Stimulated activated CD8-positive, alpha-beta memory T cell treated with anti-CD3 and anti-CD28 coated beads, Interleukin-7, amount 100 ng/mL, for 1 hour (primary cell): ENCODE data around the gene AIF1.

ENCODE experiments used
- DNase-seq, 2 donors: peaks; one replicate each; pipeline ENCODE4 v3.0.0-alpha.2; 2020; ENCODE audit warnings: low read depth in 2 of 2

AIF1 gene

GRCh38 chr6:31620586-31621319 is 5.7 kb downstream of the AIF1 start, which contains the start of gene PRRC2A:
PRRC2A (plus strand) TSS chr6:31620715; CDS start chr6:31622790, 2,075 bp downstream.
- DNase-seq = peak; percentile 59 to 87

GRCh38 chr6:31621320-31621939 is 6.4 kb downstream of the AIF1 start:
- no peak for DNase-seq

- DNase-seq = no peak
Observed at GRCh38 chr6:31621991-31622390, 7.0 kb downstream of the AIF1 start.

GRCh38 chr6:31622684-31623091 is 7.7 kb downstream of the AIF1 start:
- DNase-seq = no peak

- DNase-seq = no peak
Observed at GRCh38 chr6:31624070-31624469, 9.0 kb downstream of the AIF1 start.

GRCh38 chr6:31626952-31627351 is 11.9 kb downstream of the AIF1 start:
- no peak for DNase-seq

GRCh38 chr6:31627690-31628287 is 12.8 kb downstream of the AIF1 start:
- no peak for DNase-seq

- DNase-seq = no peak
Observed at GRCh38 chr6:31629014-31629413, 14.0 kb downstream of the AIF1 start.

GRCh38 chr6:31630177-31630934 is 15.3 kb downstream of the AIF1 start:
- DNase-seq = no peak

GRCh38 chr6:31631209-31631608 is 16.2 kb downstream of the AIF1 start:
- DNase-seq = no peak

- DNase-seq = no peak
Observed at GRCh38 chr6:31631681-31632278, 16.7 kb downstream of the AIF1 start.

GRCh38 chr6:31632279-31632946 is 17.4 kb downstream of the AIF1 start:
- DNase-seq = no peak

GRCh38 chr6:31633447-31633846 is 18.4 kb downstream of the AIF1 start:
- no peak for DNase-seq

GRCh38 chr6:31634131-31634530 is 19.1 kb downstream of the AIF1 start:
- no peak for DNase-seq

- no peak for DNase-seq
Observed at GRCh38 chr6:31634969-31635575, 20.0 kb downstream of the AIF1 start.

- DNase-seq = no peak
Observed at GRCh38 chr6:31636698-31637596, 21.9 kb downstream of the AIF1 start.

- no peak for DNase-seq
Observed at GRCh38 chr6:31639043-31639442, 24.0 kb downstream of the AIF1 start.

GRCh38 chr6:31639449-31639861 is 24.4 kb downstream of the AIF1 start:
- no peak for DNase-seq

GRCh38 chr6:31640612-31641011 is 25.6 kb downstream of the AIF1 start:
- no peak for DNase-seq

- no peak for DNase-seq
Observed at GRCh38 chr6:31641370-31641769, 26.3 kb downstream of the AIF1 start.
